Tibial nerve (tissue), 4 donors: ENCODE data around the gene TCEANC.

Source experiments
- CTCF ChIP-seq, 5 experiments: fragments of 200-600 bp in 3 of 5; fragments of 450-650 bp in 2 of 5; sonication (generic) in 3 of 5; IDR thresholded peaks; one replicate each; pipeline ENCODE4 v1.5.1; 2016 to 2019; ENCODE audit warnings: antibody characterized with exemption in 5 of 5, mild to moderate bottlenecking in 3 of 5, moderate library complexity in 2 of 5
- EP300 ChIP-seq, 2 donors: sonication (generic); formaldehyde crosslinking; IDR thresholded peaks; one replicate each; pipeline ENCODE4 v1.6.1; 2017; ENCODE audit warnings: antibody characterized with exemption in 2 of 2, mild to moderate bottlenecking in 1 of 2
- POLR2A ChIP-seq, 2 donors: fragments of 450-650 bp; IDR thresholded peaks; one replicate each; pipeline ENCODE4 v1.6.1; 2017; ENCODE audit warnings: antibody characterized with exemption in 2 of 2, mild to moderate bottlenecking in 2 of 2, moderate library complexity in 2 of 2

- TF ChIP-seq CTCF (IDR thresholded peaks at IDR 0.05) (no peak), POLR2A (IDR thresholded peaks at IDR 0.05) (no peak), EP300 (IDR thresholded peaks at IDR 0.05) (no peak)
These were observed 50.2 kb downstream of the TCEANC start for GRCh38 chrX:13703135-13703534.
